GM12872 (cell line): Measurements from ENCODE around the gene FAM9B.

Experiments
- TF ChIP-seq, protein P1 (sequence below): IDR thresholded peaks from 3 replicates; pipeline ENCODE4 v1.5.1; 2011; ENCODE audit warnings: low read depth, mild to moderate bottlenecking, low read length, moderate library complexity; ENCODE audit not compliant: insufficient read depth

FAM9B gene

GRCh38 chrX:9062641-9063040, 28.7 kb upstream of the FAM9B start:
- TF ChIP-seq, protein P1, sequence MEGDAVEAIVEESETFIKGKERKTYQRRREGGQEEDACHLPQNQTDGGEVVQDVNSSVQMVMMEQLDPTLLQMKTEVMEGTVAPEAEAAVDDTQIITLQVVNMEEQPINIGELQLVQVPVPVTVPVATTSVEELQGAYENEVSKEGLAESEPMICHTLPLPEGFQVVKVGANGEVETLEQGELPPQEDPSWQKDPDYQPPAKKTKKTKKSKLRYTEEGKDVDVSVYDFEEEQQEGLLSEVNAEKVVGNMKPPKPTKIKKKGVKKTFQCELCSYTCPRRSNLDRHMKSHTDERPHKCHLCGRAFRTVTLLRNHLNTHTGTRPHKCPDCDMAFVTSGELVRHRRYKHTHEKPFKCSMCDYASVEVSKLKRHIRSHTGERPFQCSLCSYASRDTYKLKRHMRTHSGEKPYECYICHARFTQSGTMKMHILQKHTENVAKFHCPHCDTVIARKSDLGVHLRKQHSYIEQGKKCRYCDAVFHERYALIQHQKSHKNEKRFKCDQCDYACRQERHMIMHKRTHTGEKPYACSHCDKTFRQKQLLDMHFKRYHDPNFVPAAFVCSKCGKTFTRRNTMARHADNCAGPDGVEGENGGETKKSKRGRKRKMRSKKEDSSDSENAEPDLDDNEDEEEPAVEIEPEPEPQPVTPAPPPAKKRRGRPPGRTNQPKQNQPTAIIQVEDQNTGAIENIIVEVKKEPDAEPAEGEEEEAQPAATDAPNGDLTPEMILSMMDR: no peak

DNA sequence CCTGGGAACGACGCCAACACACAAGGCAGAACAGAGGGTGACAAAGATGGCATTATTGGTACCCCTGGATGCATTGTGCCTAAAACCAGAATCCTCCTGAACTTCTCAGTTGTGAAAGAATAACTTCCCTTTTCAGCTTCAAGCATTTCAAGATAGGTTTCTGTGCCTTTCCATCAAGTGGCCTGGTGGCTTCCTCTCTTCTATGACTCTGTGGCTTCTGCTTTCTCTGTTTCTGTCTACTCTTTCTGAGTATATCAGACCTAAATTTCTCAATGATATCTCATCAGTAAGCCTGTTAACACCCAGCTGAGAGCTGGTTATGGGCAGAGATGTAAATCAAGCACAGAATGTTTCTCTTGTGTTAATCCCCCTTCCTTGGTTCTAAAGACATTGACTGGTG, 21.4 kb upstream of the FAM9B start:
- TF ChIP-seq, protein P1: no peak

DNA sequence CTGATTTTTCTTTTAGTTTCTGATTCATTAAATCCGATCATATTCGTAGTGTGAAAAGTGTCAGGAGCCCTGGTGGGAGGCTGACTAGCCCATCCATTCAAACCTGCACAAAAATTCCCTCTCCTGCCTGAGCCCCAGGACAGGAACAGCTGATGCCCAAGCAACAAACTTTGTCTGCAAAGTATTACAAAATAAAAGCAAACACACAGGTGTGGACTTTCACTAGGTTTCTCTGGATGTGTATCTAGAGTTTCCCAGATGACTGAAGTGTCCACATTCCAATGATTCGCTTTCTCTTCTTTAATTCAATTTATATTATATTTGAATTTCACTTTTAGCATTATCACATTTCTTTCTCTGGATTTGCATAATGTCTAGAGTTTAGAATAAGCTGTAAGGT, 18.2 kb upstream of the FAM9B start:
- TF ChIP-seq, protein P1: no peak

DNA sequence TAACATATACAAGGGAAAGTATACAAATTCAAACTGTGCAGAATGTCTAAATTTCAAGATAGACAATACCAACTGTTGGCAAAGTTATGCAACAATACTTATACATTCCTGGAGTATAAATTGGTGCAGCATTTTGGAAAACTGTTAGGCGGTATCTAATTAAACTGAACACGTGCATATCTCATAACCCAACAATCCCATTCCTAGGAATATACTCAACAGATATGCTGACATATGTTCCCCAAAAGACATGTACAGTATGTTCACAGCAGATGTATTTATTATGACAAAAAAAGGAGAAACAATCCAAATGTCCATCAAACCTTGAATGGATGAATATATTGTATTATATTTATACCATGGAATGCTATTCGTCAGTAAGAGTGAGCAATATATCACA, 16.4 kb upstream of the FAM9B start:
- TF ChIP-seq, protein P1: no peak

DNA sequence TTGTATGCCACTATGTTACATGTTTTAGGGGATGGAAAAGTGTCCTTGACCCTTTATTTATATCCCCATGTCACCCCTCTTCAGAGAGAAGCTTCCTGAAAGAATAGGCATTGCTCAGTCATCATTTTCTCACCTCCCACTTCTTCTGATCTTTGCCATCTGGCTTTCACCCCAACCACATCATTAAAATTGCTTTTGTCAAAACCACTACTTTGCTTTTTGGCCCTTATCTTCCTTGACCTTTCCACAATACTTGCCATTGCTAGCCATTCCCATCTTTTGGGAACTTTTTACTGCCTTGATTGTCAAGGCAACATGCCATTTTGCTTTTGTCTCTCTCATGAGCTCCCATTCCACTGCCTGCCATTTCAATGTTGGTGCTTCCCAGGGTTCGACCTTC, 14.9 kb upstream of the FAM9B start:
- TF ChIP-seq, protein P1: no peak

GRCh38 chrX:9038244-9038643, 4.3 kb upstream of the FAM9B start:
- TF ChIP-seq, protein P1: no peak

DNA sequence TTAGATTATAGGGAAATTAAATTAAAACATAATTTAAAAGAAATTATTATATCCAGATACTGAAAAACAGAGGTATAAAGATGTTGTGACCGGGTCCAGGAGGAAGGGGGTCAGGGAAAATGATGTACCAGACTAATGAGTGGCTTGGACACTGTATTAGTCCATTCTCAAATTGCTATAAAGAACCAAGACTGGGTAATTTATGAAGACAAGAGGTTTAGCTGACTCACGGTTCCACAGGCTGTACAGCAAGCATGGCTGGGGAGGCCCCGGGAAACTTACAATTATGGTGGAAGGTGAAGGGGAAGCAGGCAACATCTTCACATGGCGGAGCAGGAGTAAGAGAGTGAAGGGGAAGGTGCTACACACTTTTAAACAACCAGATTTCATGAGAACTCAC, 3.4 kb upstream of the FAM9B start:
- TF ChIP-seq, protein P1: no peak

DNA sequence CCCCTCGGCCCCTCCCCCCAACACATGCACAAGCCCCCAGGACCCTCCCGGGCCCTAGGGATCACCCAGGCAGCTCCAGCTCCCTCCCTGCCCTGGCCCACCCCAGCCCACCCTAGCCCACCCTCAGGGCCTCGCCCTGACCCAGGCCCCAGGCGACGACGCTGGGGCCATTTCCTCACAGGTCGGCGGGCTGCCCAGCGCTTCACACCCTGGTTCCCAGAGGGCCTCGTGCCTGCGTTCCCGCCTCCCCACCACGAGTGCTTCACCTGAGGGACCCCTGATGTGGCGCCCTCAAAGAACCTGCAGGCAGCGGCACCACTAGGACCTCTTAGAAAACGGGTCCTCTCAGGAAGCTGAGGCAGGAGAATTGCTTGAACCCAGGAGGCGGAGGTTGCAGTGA, 341 bp downstream of the FAM9B start:
- TF ChIP-seq, protein P1: no peak
